ENCODE measurements around the gene ERP27. TPM values are rescaled to one million over a fixed set of nuclear protein-coding genes. Genes with fewer than 3 reads are reported as not detected.

ERP27 gene
- total RNA-seq, 1 experiment from 2014 or later = not detected

- TF ChIP-seq E2F1 (CRISPR knock-in tag; IDR thresholded peaks at IDR 0.05) = no peak
- TF ChIP-seq FOXP4 (CRISPR knock-in tag; IDR thresholded peaks at IDR 0.05) = no peak
- no peak for TF ChIP-seq ZNF232 (CRISPR knock-in tag; IDR thresholded peaks at IDR 0.05)
- TF ChIP-seq ZNF512 (CRISPR knock-in tag; IDR thresholded peaks at IDR 0.05; ENCODE audit: borderline replicate concordance) = no peak
- TF ChIP-seq USF2 (CRISPR knock-in tag; IDR thresholded peaks at IDR 0.05) = no peak
- no peak for TF ChIP-seq TEAD4 (CRISPR knock-in tag; IDR thresholded peaks at IDR 0.05)
- no peak for TF ChIP-seq CREM (CRISPR knock-in tag; IDR thresholded peaks at IDR 0.05)
- no peak for TF ChIP-seq ZNF423 (CRISPR knock-in tag; IDR thresholded peaks at IDR 0.05)
- no peak for TF ChIP-seq SMAD3 (CRISPR knock-in tag; IDR thresholded peaks at IDR 0.05; ENCODE audit: borderline replicate concordance)
- no peak for TF ChIP-seq HMGA2 (CRISPR knock-in tag; IDR thresholded peaks at IDR 0.05)
- TF ChIP-seq GTF2I (CRISPR knock-in tag; conservative IDR thresholded peaks at IDR 0.05) = no peak
- no peak for TF ChIP-seq CTCF (IDR thresholded peaks at IDR 0.05)
- no peak for TF ChIP-seq ZNF425 (CRISPR knock-in tag; conservative IDR thresholded peaks at IDR 0.05)
- TF ChIP-seq RELA (CRISPR knock-in tag; IDR thresholded peaks at IDR 0.05; ENCODE audit: borderline replicate concordance) = no peak
- TF ChIP-seq NFYB (CRISPR knock-in tag; conservative IDR thresholded peaks at IDR 0.05; ENCODE audit: low read depth) = no peak
- CTCF ChIA-PET = interaction anchor here (0.5 to 1.3 kb wide), 2 partner anchors 28 kb away, joined by 3 to 5 read pairs; no protein-coding TSS in a partner anchor
- Mint-ChIP-seq H3K4me3 (no peak overlapping the region), H3K27me3 (ENCODE audit: low read depth) (no peaks in the 10 kb centered on the region), H3K9me3 (no peaks in the 10 kb centered on the region), H3K36me3 (no peaks in the 10 kb centered on the region), H3K4me1 (no peaks in the 10 kb centered on the region), H3K27ac (no peak overlapping the region)
- POLR2A ChIA-PET = interaction anchor here (0.8 kb wide), 1 partner anchor 20 kb away, joined by 3 read pairs; no protein-coding TSS in a partner anchor
- ATAC-seq (no peak), DNase-seq (ENCODE audit: low spot score) (no peak)
These were observed 64.7 kb downstream of the ERP27 start for GRCh38 chr12:14873440-14874185.

Measured in WTC11 (cell line).